HEK293 (cell line): ENCODE data around the gene TRIAP1.

Experiments
- CTCF ChIA-PET: fragments of 350-600 bp; formaldehyde crosslinking; extraction: SDS; loops from one replicate; lab custom pipeline; 2021; ENCODE audit warnings: antibody characterized with exemption; lab: Yijun Ruan, JAX
- POLR2A ChIA-PET: fragments of 300-600 bp; formaldehyde crosslinking; extraction: SDS; loops from one replicate; lab custom pipeline; 2020; ENCODE audit warnings: antibody characterized with exemption, inconsistent platforms; lab: Yijun Ruan, JAX
- H3K27ac ChIP-seq: fragments of 200-500 bp; sonication (Bioruptor generic); 2 replicates; pipeline ENCODE4 v1.5.1; 2014; ENCODE audit warnings: low read depth, low read length, control low read depth, inconsistent platforms; ENCODE audit errors: extremely low read depth
- H3K36me3 ChIP-seq, 2 experiments: fragments of 200-500 bp in 1 of 2; sonication (Bioruptor generic) in 1 of 2; 1 replicate in 1 of 2; 2 replicates in 1 of 2; pipeline ENCODE4 v1.5.1; 2014 to 2017; ENCODE audit warnings: inconsistent platforms in 2 of 2, low read length in 2 of 2; ENCODE audit not compliant: control insufficient read depth in 2 of 2, insufficient read depth in 1 of 2
- H3K4me1 ChIP-seq: fragments of 200-500 bp; sonication (Bioruptor generic); 2 replicates; pipeline ENCODE4 v1.5.1; 2014; ENCODE audit warnings: mild to moderate bottlenecking, low read length, inconsistent platforms; ENCODE audit not compliant: control insufficient read depth, insufficient read depth
- H3K4me3 ChIP-seq: 2 replicates; pipeline ENCODE4 v1.5.1; 2011; ENCODE audit warnings: low read depth, mild to moderate bottlenecking, control low read depth, low read length, moderate library complexity
- H3K9me3 ChIP-seq: fragments of 200-500 bp; sonication (Bioruptor generic); 2 replicates; pipeline ENCODE4 v1.5.1; 2014; ENCODE audit warnings: low read depth, low read length, inconsistent platforms; ENCODE audit not compliant: control insufficient read depth, insufficient read depth
- HOXC10 ChIP-seq: sonication (generic); formaldehyde crosslinking; IDR thresholded peaks from 2 replicates; pipeline ENCODE4 v1.8.1; 2023; ENCODE audit warnings: mild to moderate bottlenecking, missing genetic modification reagents
- KLF10 ChIP-seq: fragments of 450-650 bp; IDR thresholded peaks from 2 replicates; pipeline ENCODE4 v1.5.1; 2018; ENCODE audit warnings: missing biosample characterization, mild to moderate bottlenecking, missing genetic modification characterization
- KLF8 ChIP-seq: fragments of 450-650 bp; formaldehyde crosslinking; IDR thresholded peaks from 2 replicates; pipeline ENCODE4 v1.5.1; 2016; ENCODE audit warnings: missing biosample characterization, missing genetic modification characterization
- SP2 ChIP-seq: fragments of 450-650 bp; formaldehyde crosslinking; IDR thresholded peaks from 2 replicates; pipeline ENCODE4 v1.5.1; 2016; ENCODE audit warnings: missing biosample characterization, missing genetic modification characterization
- SP3 ChIP-seq: fragments of 450-650 bp; formaldehyde crosslinking; IDR thresholded peaks from 2 replicates; pipeline ENCODE4 v1.5.1; 2016; ENCODE audit warnings: missing biosample characterization, missing genetic modification characterization
- YY2 ChIP-seq: fragments of 450-650 bp; formaldehyde crosslinking; IDR thresholded peaks from 2 replicates; pipeline ENCODE4 v1.5.1; 2016; ENCODE audit warnings: missing biosample characterization, missing genetic modification characterization
- ZBTB48 ChIP-seq: fragments of 450-650 bp; formaldehyde crosslinking; IDR thresholded peaks from 2 replicates; pipeline ENCODE4 v1.5.1; 2016; ENCODE audit warnings: missing biosample characterization, missing genetic modification characterization
- ZFHX2 ChIP-seq: fragments of 450-650 bp; formaldehyde crosslinking; conservative IDR thresholded peaks from 2 replicates; pipeline ENCODE4 v1.5.1; 2016; ENCODE audit warnings: missing biosample characterization, missing genetic modification characterization
- ZFP3 ChIP-seq: fragments of 450-650 bp; formaldehyde crosslinking; IDR thresholded peaks from 2 replicates; pipeline ENCODE4 v1.5.1; 2016; ENCODE audit warnings: low read depth, missing biosample characterization, missing genetic modification characterization
- ZNF16 ChIP-seq: fragments of 450-650 bp; formaldehyde crosslinking; IDR thresholded peaks from 2 replicates; pipeline ENCODE4 v1.5.1; 2016; ENCODE audit warnings: low read depth, missing biosample characterization, missing genetic modification characterization
- ZNF211 ChIP-seq: fragments of 450-650 bp; formaldehyde crosslinking; IDR thresholded peaks from 2 replicates; pipeline ENCODE4 v1.5.1; 2016; ENCODE audit warnings: low read depth, missing biosample characterization, missing genetic modification characterization
- ZNF391 ChIP-seq: fragments of 450-650 bp; formaldehyde crosslinking; IDR thresholded peaks from 2 replicates; pipeline ENCODE4 v1.5.1; 2016; ENCODE audit warnings: low read depth, missing biosample characterization, missing genetic modification characterization, borderline replicate concordance
- ZNF843 ChIP-seq: fragments of 450-650 bp; formaldehyde crosslinking; IDR thresholded peaks from 2 replicates; pipeline ENCODE4 v1.5.1; 2016; ENCODE audit warnings: missing biosample characterization, missing genetic modification characterization
- ZSCAN23 ChIP-seq: fragments of 450-650 bp; formaldehyde crosslinking; IDR thresholded peaks from 2 replicates; pipeline ENCODE4 v1.5.1; 2016; ENCODE audit warnings: missing biosample characterization, missing genetic modification characterization
- TF ChIP-seq, protein P1 (sequence below): fragments of 450-650 bp; formaldehyde crosslinking; IDR thresholded peaks from 2 replicates; pipeline ENCODE4 v1.5.1; 2016; ENCODE audit warnings: missing biosample characterization, missing genetic modification characterization
- TF ChIP-seq, protein P2 (sequence below): fragments of 450-650 bp; formaldehyde crosslinking; IDR thresholded peaks from 2 replicates; pipeline ENCODE4 v1.5.1; 2016; ENCODE audit warnings: missing biosample characterization, missing genetic modification characterization
- TF ChIP-seq, protein P3 (sequence below): fragments of 450-650 bp; formaldehyde crosslinking; IDR thresholded peaks from 2 replicates; pipeline ENCODE4 v1.5.1; 2016; ENCODE audit warnings: missing biosample characterization, missing genetic modification characterization
- TF ChIP-seq, protein P4 (sequence below): fragments of 450-650 bp; formaldehyde crosslinking; IDR thresholded peaks from 2 replicates; pipeline ENCODE4 v1.5.1; 2016; ENCODE audit warnings: missing biosample characterization, missing genetic modification characterization
- TF ChIP-seq, protein P5 (sequence below): sonication (generic); formaldehyde crosslinking; IDR thresholded peaks from 2 replicates; pipeline ENCODE4 v1.8.1; 2022; ENCODE audit warnings: mild to moderate bottlenecking, moderate library complexity, missing genetic modification reagents

TRIAP1 gene

DNA sequence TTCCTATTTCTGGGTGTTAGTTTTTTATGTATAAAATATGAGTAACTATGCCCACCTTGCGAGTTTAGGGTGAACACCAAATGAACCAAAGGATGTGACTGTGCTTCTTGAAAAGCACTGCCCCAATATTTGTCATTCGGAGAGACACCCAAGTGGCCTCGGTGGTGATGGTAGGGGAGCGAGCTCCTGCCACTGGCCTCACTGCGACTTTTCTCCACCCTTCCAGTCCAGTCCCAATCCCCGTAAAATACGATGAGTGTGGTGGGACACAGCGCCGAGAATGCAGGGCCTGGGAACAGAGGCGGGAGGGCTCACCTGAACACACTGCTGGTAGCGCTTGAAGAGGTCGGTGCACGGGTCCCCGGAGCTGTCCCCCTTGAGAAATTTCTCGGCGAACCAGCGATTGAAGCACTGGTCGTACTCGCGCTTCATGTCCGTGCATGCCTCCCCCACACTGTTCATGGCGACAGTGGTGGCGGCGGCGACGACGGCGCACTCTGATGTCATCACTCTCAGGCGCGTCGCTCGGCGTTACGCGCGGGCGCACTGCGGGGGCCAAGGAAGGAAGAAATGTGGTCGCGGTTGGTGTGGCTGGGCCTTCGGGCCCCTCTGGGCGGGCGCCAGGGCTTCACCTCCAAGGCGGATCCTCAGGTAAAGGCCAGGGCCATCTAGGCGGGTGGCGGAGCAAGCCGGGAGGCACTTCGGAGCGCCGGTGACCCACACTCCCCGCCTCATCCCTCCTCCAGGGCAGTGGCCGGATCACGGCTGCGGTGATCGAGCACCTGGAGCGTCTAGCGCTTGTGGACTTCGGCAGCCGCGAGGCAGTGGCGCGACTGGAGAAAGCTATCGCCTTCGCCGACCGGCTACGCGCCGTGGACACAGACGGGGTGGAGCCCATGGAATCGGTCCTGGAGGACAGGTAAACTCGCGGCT lies at the start of gene TRIAP1, which contains the start of gene GATC (continued):
- TF ChIP-seq, protein P1, sequence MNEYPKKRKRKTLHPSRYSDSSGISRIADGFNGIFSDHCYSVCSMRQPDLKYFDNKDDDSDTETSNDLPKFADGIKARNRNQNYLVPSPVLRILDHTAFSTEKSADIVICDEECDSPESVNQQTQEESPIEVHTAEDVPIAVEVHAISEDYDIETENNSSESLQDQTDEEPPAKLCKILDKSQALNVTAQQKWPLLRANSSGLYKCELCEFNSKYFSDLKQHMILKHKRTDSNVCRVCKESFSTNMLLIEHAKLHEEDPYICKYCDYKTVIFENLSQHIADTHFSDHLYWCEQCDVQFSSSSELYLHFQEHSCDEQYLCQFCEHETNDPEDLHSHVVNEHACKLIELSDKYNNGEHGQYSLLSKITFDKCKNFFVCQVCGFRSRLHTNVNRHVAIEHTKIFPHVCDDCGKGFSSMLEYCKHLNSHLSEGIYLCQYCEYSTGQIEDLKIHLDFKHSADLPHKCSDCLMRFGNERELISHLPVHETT, result peak; percentile 97
- TF ChIP-seq ZNF391 (peak; percentile 88), SP2 (tag by site-specific recombination) (peak; percentile 66), ZNF16 (no peak), ZSCAN23 (peak; percentile 90; the same call in 1 of the 2 replicates), ZNF843 (peak; percentile 85), YY2 (tag by site-specific recombination) (peak; percentile 98), SP3 (peak; percentile 77), ZFHX2 (tag by site-specific recombination) (peak; percentile 89), ZNF211 (tag by site-specific recombination) (no peak), KLF8 (tag by site-specific recombination) (peak; percentile 95), KLF10 (0 out of 2 replicates have a peak, but pooled peaks have one; percentile 14), HOXC10 (CRISPR knock-in tag) (peak; percentile 89; the same call in 1 of the 2 replicates)
- TF ChIP-seq, protein P2, sequence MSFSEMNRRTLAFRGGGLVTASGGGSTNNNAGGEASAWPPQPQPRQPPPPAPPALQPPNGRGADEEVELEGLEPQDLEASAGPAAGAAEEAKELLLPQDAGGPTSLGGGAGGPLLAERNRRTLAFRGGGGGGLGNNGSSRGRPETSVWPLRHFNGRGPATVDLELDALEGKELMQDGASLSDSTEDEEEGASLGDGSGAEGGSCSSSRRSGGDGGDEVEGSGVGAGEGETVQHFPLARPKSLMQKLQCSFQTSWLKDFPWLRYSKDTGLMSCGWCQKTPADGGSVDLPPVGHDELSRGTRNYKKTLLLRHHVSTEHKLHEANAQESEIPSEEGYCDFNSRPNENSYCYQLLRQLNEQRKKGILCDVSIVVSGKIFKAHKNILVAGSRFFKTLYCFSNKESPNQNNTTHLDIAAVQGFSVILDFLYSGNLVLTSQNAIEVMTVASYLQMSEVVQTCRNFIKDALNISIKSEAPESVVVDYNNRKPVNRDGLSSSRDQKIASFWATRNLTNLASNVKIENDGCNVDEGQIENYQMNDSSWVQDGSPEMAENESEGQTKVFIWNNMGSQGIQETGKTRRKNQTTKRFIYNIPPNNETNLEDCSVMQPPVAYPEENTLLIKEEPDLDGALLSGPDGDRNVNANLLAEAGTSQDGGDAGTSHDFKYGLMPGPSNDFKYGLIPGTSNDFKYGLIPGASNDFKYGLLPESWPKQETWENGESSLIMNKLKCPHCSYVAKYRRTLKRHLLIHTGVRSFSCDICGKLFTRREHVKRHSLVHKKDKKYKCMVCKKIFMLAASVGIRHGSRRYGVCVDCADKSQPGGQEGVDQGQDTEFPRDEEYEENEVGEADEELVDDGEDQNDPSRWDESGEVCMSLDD (tag by site-specific recombination), result peak; percentile 73; the same call in 1 of the 2 replicates
- TF ChIP-seq, protein P3, sequence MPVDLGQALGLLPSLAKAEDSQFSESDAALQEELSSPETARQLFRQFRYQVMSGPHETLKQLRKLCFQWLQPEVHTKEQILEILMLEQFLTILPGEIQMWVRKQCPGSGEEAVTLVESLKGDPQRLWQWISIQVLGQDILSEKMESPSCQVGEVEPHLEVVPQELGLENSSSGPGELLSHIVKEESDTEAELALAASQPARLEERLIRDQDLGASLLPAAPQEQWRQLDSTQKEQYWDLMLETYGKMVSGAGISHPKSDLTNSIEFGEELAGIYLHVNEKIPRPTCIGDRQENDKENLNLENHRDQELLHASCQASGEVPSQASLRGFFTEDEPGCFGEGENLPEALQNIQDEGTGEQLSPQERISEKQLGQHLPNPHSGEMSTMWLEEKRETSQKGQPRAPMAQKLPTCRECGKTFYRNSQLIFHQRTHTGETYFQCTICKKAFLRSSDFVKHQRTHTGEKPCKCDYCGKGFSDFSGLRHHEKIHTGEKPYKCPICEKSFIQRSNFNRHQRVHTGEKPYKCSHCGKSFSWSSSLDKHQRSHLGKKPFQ, result peak; percentile 63; the same call in 1 of the 2 replicates
- TF ChIP-seq, protein P4, sequence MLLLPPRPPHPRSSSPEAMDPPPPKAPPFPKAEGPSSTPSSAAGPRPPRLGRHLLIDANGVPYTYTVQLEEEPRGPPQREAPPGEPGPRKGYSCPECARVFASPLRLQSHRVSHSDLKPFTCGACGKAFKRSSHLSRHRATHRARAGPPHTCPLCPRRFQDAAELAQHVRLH (tag by site-specific recombination), result peak; percentile 75

DNA sequence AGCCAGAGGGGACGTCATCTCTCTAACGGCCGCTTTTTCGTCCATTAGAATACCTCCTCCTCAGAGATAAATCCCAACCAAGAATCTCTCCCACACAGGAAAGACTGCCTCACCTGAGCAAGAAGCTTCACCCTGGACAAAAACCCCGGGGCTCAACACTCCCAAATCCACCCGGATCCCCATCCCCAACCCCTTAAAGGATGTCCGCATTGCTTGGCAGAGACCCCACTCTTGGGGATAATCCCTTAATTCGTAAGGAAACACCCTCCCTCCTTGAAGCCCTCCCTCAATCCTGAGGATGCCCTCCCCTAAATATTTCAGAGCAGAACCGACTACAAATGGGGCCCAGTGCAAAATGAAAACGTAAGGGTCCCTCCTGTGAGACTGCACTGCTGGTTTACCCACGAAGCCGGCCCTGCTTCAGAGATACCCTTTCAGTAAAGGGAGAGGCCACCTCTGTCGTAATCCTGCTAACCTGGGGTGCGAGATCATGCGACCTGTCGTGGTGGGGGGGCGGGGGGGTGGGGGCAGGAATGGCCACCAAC lies 49.1 kb upstream of the TRIAP1 start:
- Histone ChIP-seq H3K4me1 (peaks cover 3% of the 10 kb centered on the region; the same call in 1 of the 2 replicates), H3K4me3 (peak overlapping the region; percentile 56), H3K9me3 (no peaks in the 10 kb centered on the region), H3K27ac (no peak overlapping the region)
- POLR2A ChIA-PET, result interaction anchor here (0.6 to 3.0 kb wide), 19 partner anchors 9 to 291 kb away, joined by 3 to 38 read pairs (median 7); partner anchors contain the start of genes COQ5, POP5, SIRT4 and SRSF9
- TF ChIP-seq ZBTB48 (peak; percentile 60), ZFP3 (tag by site-specific recombination) (no peak)
- TF ChIP-seq, protein P5, sequence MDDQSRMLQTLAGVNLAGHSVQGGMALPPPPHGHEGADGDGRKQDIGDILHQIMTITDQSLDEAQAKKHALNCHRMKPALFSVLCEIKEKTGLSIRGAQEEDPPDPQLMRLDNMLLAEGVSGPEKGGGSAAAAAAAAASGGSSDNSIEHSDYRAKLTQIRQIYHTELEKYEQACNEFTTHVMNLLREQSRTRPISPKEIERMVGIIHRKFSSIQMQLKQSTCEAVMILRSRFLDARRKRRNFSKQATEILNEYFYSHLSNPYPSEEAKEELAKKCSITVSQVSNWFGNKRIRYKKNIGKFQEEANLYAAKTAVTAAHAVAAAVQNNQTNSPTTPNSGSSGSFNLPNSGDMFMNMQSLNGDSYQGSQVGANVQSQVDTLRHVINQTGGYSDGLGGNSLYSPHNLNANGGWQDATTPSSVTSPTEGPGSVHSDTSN (CRISPR knock-in tag), result 0 out of 2 replicates have a peak, but pooled peaks have one; percentile 3
- TF ChIP-seq, all 188 proteins: peak for 2
- CTCF ChIA-PET, result interaction anchor here (0.8 to 1.4 kb wide), 4 partner anchors 25 to 81 kb away, joined by 3 to 5 read pairs (median 3); partner anchors contain the start of gene SRSF9
- peaks cover 0 to 31% of the 10 kb centered on the region in 2 experiments for H3K36me3 ChIP-seq
